CD4-positive, alpha-beta memory T cell (primary cell): ENCODE measurements around the gene UBE2V1. TPM values are rescaled to one million over a fixed set of nuclear protein-coding genes. Genes with fewer than 3 reads are reported as not detected.
A peak's percentile ranks its signal among the peaks of the same experiment; 100 is the strongest.

Experiments used
- CTCF ChIA-PET: fragments of 350-600 bp; sonication (Branson Sonifier 250); formaldehyde crosslinking; loops from one replicate; lab custom pipeline; 2021; ENCODE audit warnings: inconsistent platforms; ENCODE audit not compliant: partially characterized antibody; lab: Charles Lee
- POLR2A ChIA-PET: fragments of 350-600 bp; sonication (Branson Sonifier 250); formaldehyde crosslinking; loops from one replicate; lab custom pipeline; 2021; ENCODE audit not compliant: partially characterized antibody; lab: Charles Lee
- DNase-seq, 5 donors: peaks; one replicate each; pipeline versions ENCODE4 v3.0.0 to v3.0.0-alpha.2; 2020 to 2022; ENCODE audit warnings: mixed read lengths in 1 of 5
- H3K27ac ChIP-seq: one replicate; pipeline ENCODE4 v1.7.0; 2013; ENCODE audit warnings: low read depth, low read length
- H3K27me3 ChIP-seq: 2 replicates; pipeline ENCODE4 v1.7.0; 2013; ENCODE audit warnings: mild to moderate bottlenecking, low read length, moderate library complexity; ENCODE audit not compliant: insufficient read depth
- H3K36me3 ChIP-seq: 2 replicates; pipeline ENCODE4 v1.7.0; 2013; ENCODE audit warnings: mild to moderate bottlenecking, low read length, moderate library complexity; ENCODE audit not compliant: insufficient read depth
- H3K4me1 ChIP-seq: 2 replicates; pipeline ENCODE4 v1.7.0; 2013; ENCODE audit warnings: mild to moderate bottlenecking, low read length, moderate library complexity; ENCODE audit not compliant: insufficient read depth
- H3K4me3 ChIP-seq, 2 donors: one replicate each; pipeline ENCODE4 v1.7.0; 2013; ENCODE audit warnings: low read length in 2 of 2, mild to moderate bottlenecking in 1 of 2
- H3K9me3 ChIP-seq, 2 donors: one replicate each; pipeline ENCODE4 v1.7.0; 2013; ENCODE audit warnings: low read length in 2 of 2, control low read depth in 1 of 2; ENCODE audit not compliant: control insufficient read depth in 1 of 2
- H3K27ac Mint-ChIP-seq, 7 donors: one replicate each; pipeline ENCODE4 v1.8.0; 2020 to 2021; ENCODE audit warnings: mixed read lengths in 7 of 7, mild to moderate bottlenecking in 6 of 7, inconsistent platforms in 3 of 7, moderate library complexity in 3 of 7
- H3K27me3 Mint-ChIP-seq, 2 donors: one replicate each; pipeline ENCODE4 v1.8.0; 2020 to 2021; ENCODE audit warnings: mixed read lengths in 2 of 2
- H3K36me3 Mint-ChIP-seq, 2 donors: one replicate each; pipeline ENCODE4 v1.8.0; 2020 to 2021; ENCODE audit warnings: mixed read lengths in 2 of 2, inconsistent platforms in 1 of 2, mild to moderate bottlenecking in 1 of 2
- H3K4me1 Mint-ChIP-seq, 4 donors: one replicate each; pipeline ENCODE4 v1.8.0; 2020 to 2021; ENCODE audit warnings: mixed read lengths in 4 of 4, mild to moderate bottlenecking in 1 of 4
- H3K4me3 Mint-ChIP-seq, 8 donors: one replicate each; pipeline ENCODE4 v1.8.0; 2020 to 2021; ENCODE audit warnings: mixed read lengths in 8 of 8, mild to moderate bottlenecking in 7 of 8, moderate library complexity in 6 of 8, inconsistent platforms in 3 of 8
- H3K9me3 Mint-ChIP-seq, 8 donors: one replicate each; pipeline ENCODE4 v1.8.0; 2020 to 2021; ENCODE audit warnings: mixed read lengths in 8 of 8, mild to moderate bottlenecking in 5 of 8, inconsistent platforms in 3 of 8, moderate library complexity in 1 of 8
- intact Hi-C: fragments of 100-400 bp; cut with micrococcal nuclease; formaldehyde crosslinking; loops from one replicate; pipeline ENCODE4 v1.15.1; 2023
- polyA plus RNA-seq, 2 donors: library from polyadenylated mRNA; unstranded; fragments of 300-500 nt; fragmentation: Illumina TruSeq; gene quantifications; one replicate each; pipeline ENCODE4 v1.2.3, GENCODE V29; 2021
- total RNA-seq, 2 experiments: library from RNA; stranded (reverse); gene quantifications; one replicate each; pipeline ENCODE4 v1.2.3, GENCODE V29; 2021

Gene UBE2V1
- total and polyA plus RNA-seq, 4 experiments from 2014 or later: 131 to 176 (median 142) TPM

GRCh38 chr20:50151034-50151743 lies 38.2 kb upstream of the UBE2V1 start:
- peaks cover 10% of the 10 kb centered on the region for H3K36me3 ChIP-seq
- H3K27ac ChIP-seq: no peak overlapping the region
- intact Hi-C loops: no loop called here
- Mint-ChIP-seq H3K4me3 (peak overlapping the region; percentile 27 to 90 (median 76)), H3K9me3 (no peaks in the 10 kb centered on the region), H3K27me3 (no peaks in the 10 kb centered on the region), H3K4me1 (peaks cover 52 to 78% (median 65%) of the 10 kb centered on the region in 4 donors), H3K36me3 (peaks cover 9 to 23% of the 10 kb centered on the region in 2 donors), H3K27ac (peak overlapping the region; percentile 68 to 86 (median 84))
- peaks cover 76% of the 10 kb centered on the region for H3K4me1 ChIP-seq
- peak in 1 of 5 donors; percentile 22 for DNase-seq
- H3K4me3 ChIP-seq: no peak overlapping the region
- ChIA-PET CTCF (interaction anchor here (5.6 to 7.6 kb wide), 2 partner anchors 18 to 31 kb away, joined by 69 to 70 read pairs; no protein-coding TSS in a partner anchor), POLR2A (interaction anchor here (2.8 to 3.7 kb wide), 3 partner anchors 9 to 40 kb away, joined by 9 to 76 read pairs (median 14); partner anchors contain the start of genes CEBPB and UBE2V1)
- no peaks in the 10 kb centered on the region for H3K9me3 ChIP-seq
- no peaks in the 10 kb centered on the region for H3K27me3 ChIP-seq

GRCh38 chr20:50149481-50150254 lies 36.7 kb upstream of the UBE2V1 start:
- H3K9me3 ChIP-seq: no peaks in the 10 kb centered on the region
- H3K4me1 ChIP-seq: peaks cover 83% of the 10 kb centered on the region
- Mint-ChIP-seq H3K36me3 (peaks cover 9 to 23% of the 10 kb centered on the region in 2 donors), H3K9me3 (no peaks in the 10 kb centered on the region), H3K4me3 (peak overlapping the region in 3 of 8 donors; percentile 22 to 52 (median 24)), H3K27ac (peak overlapping the region; percentile 66 to 98 (median 85)), H3K4me1 (peaks cover 56 to 83% (median 71%) of the 10 kb centered on the region in 4 donors), H3K27me3 (no peaks in the 10 kb centered on the region)
- ChIA-PET POLR2A (interaction anchor here (2.2 to 3.8 kb wide), 2 partner anchors 34 to 37 kb away, joined by 9 to 17 read pairs; partner anchors contain the start of gene UBE2V1), CTCF (interaction anchor here (1.7 to 5.6 kb wide), 3 partner anchors 20 to 29 kb away, joined by 6 to 70 read pairs (median 33); no protein-coding TSS in a partner anchor)
- no peaks in the 10 kb centered on the region for H3K27me3 ChIP-seq
- H3K27ac ChIP-seq: peak overlapping the region; percentile 78
- H3K4me3 ChIP-seq: no peak overlapping the region
- intact Hi-C loops: no loop called here
- DNase-seq: no peak
- H3K36me3 ChIP-seq: peaks cover 10% of the 10 kb centered on the region

DNA sequence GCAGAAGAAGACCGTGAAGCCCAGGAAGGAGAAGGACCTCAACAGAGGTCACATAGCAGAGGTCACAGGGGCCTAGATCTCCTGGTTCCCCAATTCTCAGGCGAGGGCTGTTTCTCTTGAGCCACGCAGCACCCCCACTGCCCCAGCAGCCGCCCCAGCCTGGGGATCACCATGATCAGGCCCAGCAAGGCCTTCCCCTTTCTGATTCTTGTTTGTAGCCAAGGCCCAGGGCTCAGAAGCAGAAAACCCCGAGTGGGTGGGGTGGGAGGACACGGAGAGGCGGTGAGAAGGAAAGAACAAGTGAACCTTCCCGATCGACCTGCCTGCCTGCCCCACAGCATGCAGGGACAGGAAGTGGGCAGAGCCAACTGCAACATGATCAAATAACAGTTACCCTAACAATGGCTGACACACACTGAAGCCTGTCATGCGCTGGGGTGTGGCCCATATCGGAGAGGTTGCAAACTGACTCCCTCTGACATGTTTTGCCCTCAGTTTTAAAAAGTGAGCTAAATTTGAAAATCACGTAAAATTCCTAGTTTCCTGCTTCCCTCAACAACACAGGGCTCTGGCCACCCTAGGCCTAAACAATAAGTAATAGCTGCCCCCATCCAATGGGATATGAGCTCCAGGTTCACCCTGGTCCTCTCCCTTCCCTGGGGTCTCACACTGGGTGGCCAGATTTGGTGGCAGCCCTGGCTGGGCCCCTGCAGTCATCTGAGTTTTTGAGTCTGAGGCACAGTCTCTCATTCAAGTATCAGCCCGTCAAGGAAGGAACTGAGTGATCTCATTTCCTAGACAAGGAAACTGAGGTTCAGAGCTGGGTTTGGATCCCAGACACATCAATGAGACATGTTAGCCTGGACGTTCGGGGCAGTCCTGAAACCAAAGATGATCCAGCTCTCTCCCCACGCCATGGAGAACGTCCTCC lies 34.0 kb upstream of the UBE2V1 start:
- peak; percentile 78 to 94 (median 84) for DNase-seq
- peaks cover 65% of the 10 kb centered on the region for H3K4me1 ChIP-seq
- POLR2A ChIA-PET: interaction anchor here (0.6 to 3.8 kb wide), 10 partner anchors 9 to 865 kb away, joined by 3 to 28 read pairs (median 4); partner anchors contain the start of genes CEBPB and UBE2V1
- peak overlapping the region; percentile 78 for H3K27ac ChIP-seq
- Mint-ChIP-seq H3K9me3 (no peaks in the 10 kb centered on the region), H3K4me3 (peak overlapping the region; percentile 78 to 93 (median 84)), H3K4me1 (peaks cover 48 to 70% (median 60%) of the 10 kb centered on the region in 4 donors), H3K27ac (peak overlapping the region; percentile 97 to 99 (median 98)), H3K27me3 (no peaks in the 10 kb centered on the region), H3K36me3 (peaks cover 21 to 35% of the 10 kb centered on the region in 2 donors)
- H3K4me3 ChIP-seq: peak overlapping the region; percentile 4 to 49
- intact Hi-C loops: loop anchor here (1.0 kb wide), 2 partner anchors 32 to 34 kb away; partner anchors contain the start of gene UBE2V1
- no peaks in the 10 kb centered on the region for H3K9me3 ChIP-seq
- H3K36me3 ChIP-seq: peaks cover 22% of the 10 kb centered on the region
- CTCF ChIA-PET: interaction anchor here (0.7 to 3.8 kb wide), 12 partner anchors 9 to 648 kb away, joined by 3 to 33 read pairs (median 4); partner anchors contain the start of gene BCAS4
- no peaks in the 10 kb centered on the region for H3K27me3 ChIP-seq

DNA sequence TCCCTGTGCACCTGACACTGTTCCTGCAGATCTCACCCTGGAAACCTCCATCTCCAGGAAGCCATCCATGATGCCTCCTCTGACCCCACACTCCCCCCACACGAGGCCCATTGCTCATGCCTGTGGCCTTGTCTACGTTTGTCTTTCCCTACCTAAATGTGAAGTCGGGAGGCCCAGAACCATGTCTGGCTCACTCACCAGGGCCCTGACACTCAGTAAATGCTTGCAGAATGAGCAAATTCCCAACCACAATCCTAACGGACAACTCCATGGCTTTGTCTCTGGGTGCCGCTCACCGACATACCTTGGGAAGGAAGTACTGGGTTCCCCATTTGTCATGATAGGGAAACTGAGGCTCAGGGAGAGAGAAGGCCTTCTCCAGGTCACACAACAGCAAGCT lies 33.3 kb upstream of the UBE2V1 start:
- H3K27ac ChIP-seq: peak overlapping the region; percentile 78
- H3K4me3 ChIP-seq: peak overlapping the region in 1 of 2 donors; percentile 49
- ChIA-PET CTCF (interaction anchor here (1.1 to 3.8 kb wide), 3 partner anchors 12 to 33 kb away, joined by 5 to 33 read pairs (median 5); no protein-coding TSS in a partner anchor), POLR2A (interaction anchor here (1.2 to 3.8 kb wide), 4 partner anchors 25 to 36 kb away, joined by 3 to 28 read pairs (median 10); partner anchors contain the start of gene UBE2V1)
- Mint-ChIP-seq H3K4me1 (peaks cover 43 to 62% (median 55%) of the 10 kb centered on the region in 4 donors), H3K9me3 (no peaks in the 10 kb centered on the region), H3K27ac (peak overlapping the region; percentile 97 to 99 (median 98)), H3K36me3 (peaks cover 22 to 39% of the 10 kb centered on the region in 2 donors), H3K4me3 (peak overlapping the region; percentile 78 to 93 (median 84)), H3K27me3 (no peaks in the 10 kb centered on the region)
- H3K9me3 ChIP-seq: no peaks in the 10 kb centered on the region
- intact Hi-C loops: no loop called here
- no peak for DNase-seq
- peaks cover 57% of the 10 kb centered on the region for H3K4me1 ChIP-seq
- H3K36me3 ChIP-seq: peaks cover 28% of the 10 kb centered on the region
- H3K27me3 ChIP-seq: no peaks in the 10 kb centered on the region

GRCh38 chr20:50145566-50145965 lies 32.6 kb upstream of the UBE2V1 start:
- Histone ChIP-seq H3K36me3 (peaks cover 32% of the 10 kb centered on the region), H3K4me3 (no peak overlapping the region), H3K27me3 (no peaks in the 10 kb centered on the region), H3K9me3 (no peaks in the 10 kb centered on the region), H3K4me1 (peaks cover 50% of the 10 kb centered on the region), H3K27ac (peak overlapping the region; percentile 78)
- Mint-ChIP-seq H3K36me3 (peaks cover 23 to 40% of the 10 kb centered on the region in 2 donors), H3K9me3 (no peaks in the 10 kb centered on the region), H3K4me3 (peak overlapping the region in 3 of 8 donors; percentile 27 to 85 (median 46)), H3K27me3 (no peaks in the 10 kb centered on the region), H3K27ac (peak overlapping the region in 5 of 7 donors; percentile 47 to 99 (median 98)), H3K4me1 (peaks cover 39 to 56% (median 50%) of the 10 kb centered on the region in 4 donors)
- ChIA-PET CTCF (interaction anchor here (0.8 to 2.0 kb wide), 3 partner anchors 22 to 33 kb away, joined by 3 to 5 read pairs (median 5); no protein-coding TSS in a partner anchor), POLR2A (interaction anchor here (0.7 kb wide), 1 partner anchor 8 kb away, joined by 3 read pairs; no protein-coding TSS in a partner anchor)
- no peak for DNase-seq
- intact Hi-C loops: no loop called here

- Mint-ChIP-seq H3K4me3 (no peak overlapping the region), H3K9me3 (no peaks in the 10 kb centered on the region), H3K27ac (peak overlapping the region in 4 of 7 donors; percentile 17 to 57 (median 29)), H3K4me1 (peaks cover 36 to 52% (median 45%) of the 10 kb centered on the region in 4 donors), H3K36me3 (peaks cover 27 to 50% of the 10 kb centered on the region in 2 donors), H3K27me3 (no peaks in the 10 kb centered on the region)
- H3K36me3 ChIP-seq: peaks cover 34% of the 10 kb centered on the region
- POLR2A ChIA-PET: interaction anchor here (1.2 kb wide), 1 partner anchor 25 kb away, joined by 3 read pairs; no protein-coding TSS in a partner anchor
- no peaks in the 10 kb centered on the region for H3K9me3 ChIP-seq
- CTCF ChIA-PET: interaction anchor here (0.6 to 2.4 kb wide), 4 partner anchors 24 to 74 kb away, joined by 3 to 5 read pairs (median 5); no protein-coding TSS in a partner anchor
- H3K27ac ChIP-seq: no peak overlapping the region
- H3K4me1 ChIP-seq: peaks cover 39% of the 10 kb centered on the region
- no peaks in the 10 kb centered on the region for H3K27me3 ChIP-seq
- H3K4me3 ChIP-seq: no peak overlapping the region
- intact Hi-C loops: no loop called here
- DNase-seq: no peak
These were observed 31.4 kb upstream of the UBE2V1 start for GRCh38 chr20:50144362-50144761.
